Measurements from ENCODE around the gene TEX261.

GRCh38 chr2:70981866-70982810 is 12.5 kb downstream of the TEX261 start:
- TF ChIP-seq GATA2 (IDR thresholded peaks at IDR 0.05; ENCODE audit: low read depth, low read length) (no peak), GATA3 (IDR thresholded peaks at IDR 0.05; ENCODE audit: low read depth, low read length) (no peak)

Measured in SH-SY5Y (cell line).